GM15510 (cell line): Measurements from ENCODE around the gene TPO.

Experiments
- POLR2A ChIP-seq: IDR thresholded peaks from 3 replicates; pipeline ENCODE4 v1.6.1; 2011; ENCODE audit warnings: borderline replicate concordance; ENCODE audit not compliant: insufficient read length; ENCODE audit errors: extremely low read depth

Gene TPO

DNA sequence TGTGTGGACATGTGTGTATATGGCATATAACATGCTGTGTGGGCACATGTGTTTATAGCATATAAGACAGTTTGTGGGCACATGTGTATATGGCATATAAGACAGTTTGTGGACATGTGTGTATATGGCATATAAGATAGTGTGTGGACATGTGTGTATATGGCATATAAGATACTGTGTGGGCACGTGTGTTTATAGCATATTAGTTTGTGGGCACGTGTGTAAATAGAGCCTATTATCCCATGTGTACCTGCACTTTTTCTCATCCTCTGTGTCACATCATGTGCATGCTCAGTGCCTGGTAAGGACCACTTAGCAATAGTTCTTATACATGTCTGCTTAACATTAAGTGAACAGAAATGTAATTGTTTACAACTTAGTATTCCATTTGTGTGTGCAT is 45.2 kb downstream of the TPO start:
- TF ChIP-seq POLR2A: no peak

DNA sequence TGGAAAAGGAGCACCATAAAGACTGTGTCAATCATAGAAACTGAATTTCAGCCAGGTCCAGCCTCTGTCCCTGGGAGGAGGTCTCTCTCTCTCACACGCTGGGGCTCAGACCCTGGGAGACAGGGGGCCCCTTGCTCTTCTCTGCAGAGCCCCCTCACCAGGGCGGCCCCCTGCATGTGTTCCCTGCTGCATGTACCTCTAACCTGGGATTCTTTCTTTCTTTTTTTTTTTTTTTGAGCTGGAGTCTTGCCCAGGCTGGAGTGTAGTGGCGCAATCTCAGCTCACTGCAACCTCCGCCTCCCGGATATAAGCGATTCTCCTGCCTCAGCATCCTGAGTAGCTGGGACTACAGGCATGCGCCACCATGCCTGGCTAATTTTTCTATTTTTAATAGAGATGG is 46.5 kb downstream of the TPO start:
- TF ChIP-seq POLR2A: no peak

DNA sequence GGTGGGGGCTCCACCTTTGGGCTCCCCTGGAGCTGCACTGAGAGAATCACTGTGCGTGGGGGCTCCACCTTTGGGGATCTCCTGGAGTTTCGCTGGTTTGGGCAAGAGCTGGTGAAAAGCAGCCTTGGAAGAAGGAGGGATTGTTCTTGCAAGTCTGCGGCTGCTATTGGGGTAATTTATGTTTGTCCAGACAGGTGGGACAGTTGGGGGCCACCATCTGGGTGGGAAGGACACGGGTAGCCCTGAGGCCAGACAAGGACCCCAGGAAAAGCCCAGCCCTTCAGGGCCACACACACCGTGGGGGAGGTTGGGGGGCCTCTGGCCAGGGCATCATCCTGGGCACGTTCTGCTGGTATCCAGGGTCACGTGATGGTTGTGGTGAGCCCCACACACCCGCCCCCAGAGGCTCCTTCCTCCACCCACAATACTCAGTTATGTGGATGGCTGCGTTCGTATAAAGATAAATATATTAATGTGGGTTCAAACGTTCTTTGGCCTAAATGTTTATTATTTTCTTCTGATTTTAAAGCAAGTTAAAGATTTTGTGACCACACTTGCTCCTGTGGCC is 47.7 kb downstream of the TPO start:
- TF ChIP-seq POLR2A: no peak

DNA sequence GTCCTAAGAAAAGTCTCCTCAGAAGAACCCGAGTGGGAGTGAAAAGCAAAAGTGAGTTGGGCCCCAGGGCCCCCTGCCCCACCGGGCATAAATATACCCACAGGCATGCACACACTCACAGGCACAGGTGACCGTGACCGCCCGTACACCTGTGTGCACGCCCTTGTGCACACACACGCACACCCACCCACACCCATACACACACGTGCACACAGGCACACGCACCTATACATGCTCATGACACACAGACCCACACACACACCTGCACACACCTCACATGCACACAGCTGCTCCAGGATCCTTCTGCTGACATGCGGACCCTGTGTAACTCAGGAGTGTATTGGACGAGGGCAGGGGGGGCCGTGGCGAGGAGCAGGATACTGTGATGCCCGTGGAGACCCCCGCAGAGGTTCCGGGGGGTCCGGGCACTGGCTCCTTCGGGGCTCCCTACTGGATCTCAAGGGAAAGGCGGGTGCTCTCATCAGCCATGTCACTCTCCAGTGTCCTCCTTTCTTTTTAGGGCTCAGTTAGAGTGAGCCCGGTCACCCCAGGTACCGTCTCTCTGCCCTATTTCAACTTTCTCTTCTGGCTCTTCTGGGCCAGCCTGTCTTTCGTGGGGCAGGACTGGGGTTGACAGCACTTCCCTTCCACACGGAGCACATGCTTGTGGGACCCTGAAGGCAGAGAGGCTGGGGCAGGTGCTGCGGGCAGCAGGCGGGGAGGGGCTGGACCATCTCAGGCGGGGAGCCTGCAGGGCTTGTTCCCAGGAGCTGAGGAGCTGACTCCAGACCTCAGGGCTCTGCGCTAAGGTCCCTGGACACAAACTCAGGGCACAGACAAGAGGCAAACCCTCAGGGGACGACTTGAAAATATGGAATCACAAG is 48.5 kb downstream of the TPO start:
- TF ChIP-seq POLR2A: no peak

DNA sequence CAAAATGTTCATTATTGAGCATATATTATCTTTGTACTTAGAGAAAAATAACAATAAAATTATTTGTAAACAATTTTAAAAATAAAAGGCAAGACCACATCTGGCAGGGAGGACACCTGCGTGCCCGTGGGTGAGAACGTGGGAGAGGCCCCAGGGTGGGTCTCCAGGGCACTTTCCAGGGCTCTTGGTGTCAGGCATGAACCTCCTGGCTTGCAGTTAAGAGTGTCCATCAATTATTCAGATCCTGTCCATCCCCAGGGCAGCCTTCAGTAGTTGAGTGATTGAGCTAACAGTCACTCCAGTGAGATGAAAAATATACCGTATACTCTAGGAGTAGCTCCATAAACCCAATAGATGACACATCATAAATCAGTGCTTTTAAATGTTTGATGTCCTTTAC is 49.7 kb downstream of the TPO start:
- TF ChIP-seq POLR2A: no peak

DNA sequence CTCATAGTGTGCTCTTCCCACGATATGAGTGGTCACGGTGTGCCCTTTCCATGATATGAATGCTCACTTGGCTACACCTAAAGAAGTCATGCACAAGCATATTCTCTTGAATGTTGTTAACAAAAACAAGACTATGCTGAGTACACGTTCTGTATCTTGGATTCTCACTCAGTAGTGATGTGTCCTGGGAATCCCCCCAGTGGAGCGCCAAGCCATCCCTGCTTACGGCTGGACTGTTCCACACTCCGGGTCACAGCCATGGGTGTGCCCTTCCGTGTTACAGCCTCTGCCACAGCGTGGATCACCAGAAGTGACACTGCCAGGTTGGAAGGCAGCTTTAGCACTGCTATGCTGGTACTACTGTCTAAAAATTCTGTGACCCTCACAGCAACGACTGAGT is 59.1 kb downstream of the TPO start:
- TF ChIP-seq POLR2A: no peak

DNA sequence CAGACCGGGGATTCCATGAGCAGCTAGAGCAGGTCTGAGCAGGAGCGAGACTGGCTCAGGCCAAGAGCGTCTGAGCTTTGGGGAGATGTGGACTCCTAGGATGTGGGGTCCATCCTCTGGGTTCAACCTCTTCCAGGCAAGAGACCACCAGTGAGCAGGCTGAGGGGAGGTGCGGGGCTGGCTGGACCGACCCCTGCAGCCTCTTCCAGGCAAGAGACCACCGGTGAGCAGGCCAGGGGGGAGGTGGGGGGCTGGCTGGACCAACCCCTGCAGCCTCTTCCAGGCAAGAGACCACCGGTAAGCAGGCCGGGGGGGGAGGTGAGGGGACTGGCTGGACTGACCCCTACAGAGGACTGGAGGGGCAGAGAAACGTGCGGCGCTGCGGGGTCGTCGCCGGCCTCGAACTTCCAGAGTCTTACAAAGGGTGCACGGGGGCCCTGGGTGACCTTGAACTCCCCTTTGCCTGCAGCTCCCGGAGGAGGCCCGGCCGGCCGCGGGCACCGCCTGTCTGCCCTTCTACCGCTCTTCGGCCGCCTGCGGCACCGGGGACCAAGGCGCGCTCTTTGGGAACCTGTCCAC is 63.4 kb downstream of the TPO start:
- TF ChIP-seq POLR2A: no peak

DNA sequence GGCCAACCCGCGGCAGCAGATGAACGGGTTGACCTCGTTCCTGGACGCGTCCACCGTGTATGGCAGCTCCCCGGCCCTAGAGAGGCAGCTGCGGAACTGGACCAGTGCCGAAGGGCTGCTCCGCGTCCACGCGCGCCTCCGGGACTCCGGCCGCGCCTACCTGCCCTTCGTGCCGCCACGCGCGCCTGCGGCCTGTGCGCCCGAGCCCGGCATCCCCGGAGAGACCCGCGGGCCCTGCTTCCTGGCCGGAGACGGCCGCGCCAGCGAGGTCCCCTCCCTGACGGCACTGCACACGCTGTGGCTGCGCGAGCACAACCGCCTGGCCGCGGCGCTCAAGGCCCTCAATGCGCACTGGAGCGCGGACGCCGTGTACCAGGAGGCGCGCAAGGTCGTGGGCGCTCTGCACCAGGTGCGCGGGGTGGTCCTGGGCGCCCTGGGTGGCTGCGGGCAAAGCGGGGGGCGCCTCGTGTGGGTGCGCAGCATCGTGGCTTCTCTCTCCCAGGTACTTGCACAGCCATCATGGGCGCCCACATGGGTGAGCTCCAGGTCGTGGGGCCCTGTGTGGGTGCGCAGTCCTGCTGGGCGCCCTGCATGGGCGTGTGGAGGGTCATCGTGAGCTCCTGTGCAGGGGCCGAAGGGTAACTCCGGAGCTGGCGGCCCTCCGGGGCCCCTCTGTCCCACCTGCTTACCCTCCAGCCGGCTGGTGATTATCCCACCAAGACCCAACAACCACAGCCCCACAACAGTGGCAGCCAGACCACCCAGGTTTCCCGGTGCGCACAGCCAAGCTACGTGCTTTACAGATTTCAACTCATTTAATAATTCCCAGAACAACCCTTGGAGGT is 64.2 kb downstream of the TPO start:
- TF ChIP-seq POLR2A: no peak

DNA sequence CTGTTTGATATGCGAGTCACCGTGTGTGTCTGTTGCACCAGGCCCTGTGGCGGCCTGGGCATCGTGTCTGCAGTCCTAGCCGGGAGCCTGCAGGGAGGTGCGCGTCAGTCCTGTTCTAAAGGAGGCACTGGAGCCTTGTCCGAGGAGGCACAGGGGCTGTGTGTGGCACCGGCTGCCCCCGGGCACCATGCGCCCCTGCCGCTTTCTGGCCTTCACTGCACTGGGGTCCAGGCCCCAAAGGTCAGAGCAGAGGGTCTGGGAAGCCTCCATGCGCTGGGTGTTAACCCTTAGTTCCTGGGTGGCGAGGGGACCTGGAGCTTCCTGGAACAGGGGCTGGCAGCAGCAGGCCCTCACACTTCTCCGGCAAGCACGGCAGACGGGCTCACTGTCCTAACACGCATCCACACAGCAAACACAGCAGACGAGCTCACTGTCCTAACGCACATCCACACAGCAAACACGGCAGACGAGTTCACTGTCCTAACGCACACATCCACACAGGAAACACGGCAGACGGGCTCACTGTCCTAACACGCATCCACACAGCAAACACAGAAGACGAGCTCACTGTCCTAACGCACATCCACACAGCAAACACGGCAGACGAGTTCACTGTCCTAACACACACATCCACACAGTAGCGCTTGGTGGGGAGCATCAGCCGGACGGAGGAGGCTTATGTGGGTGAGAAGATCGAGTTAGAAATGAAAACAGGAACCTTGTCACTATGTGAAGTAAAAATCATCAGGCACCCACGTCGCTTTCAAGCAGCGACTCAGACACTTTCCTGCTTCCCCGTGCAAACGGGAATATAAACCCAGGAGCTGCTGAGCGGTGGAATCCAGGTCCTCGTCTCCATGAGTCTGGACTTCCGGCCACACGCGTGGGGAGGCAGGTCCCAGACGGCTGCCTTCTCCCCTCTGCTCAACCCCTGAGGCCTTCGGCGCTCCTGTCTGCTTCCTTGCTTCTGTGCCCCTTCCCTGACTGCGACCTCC is 65.3 kb downstream of the TPO start:
- TF ChIP-seq POLR2A: no peak

DNA sequence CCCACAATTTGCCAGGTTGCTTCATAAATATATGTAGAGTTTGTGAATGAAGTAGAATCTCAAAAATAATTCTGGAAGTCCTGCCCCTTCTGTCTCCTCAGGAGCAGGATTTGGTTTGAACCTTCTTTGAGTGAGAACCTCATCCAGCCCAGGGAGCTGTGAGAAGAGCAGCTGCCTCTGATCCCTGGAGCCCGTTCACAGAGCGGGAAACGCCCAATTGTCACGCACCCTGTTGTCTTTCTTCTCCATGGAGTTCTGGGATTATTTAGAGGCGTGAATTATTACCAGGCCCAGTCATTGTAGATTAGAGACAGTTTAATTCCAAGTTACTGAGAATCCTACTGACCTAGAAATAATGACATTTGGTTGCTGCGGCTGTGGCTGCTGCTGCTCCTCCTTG is 66.1 kb downstream of the TPO start:
- TF ChIP-seq POLR2A: no peak

DNA sequence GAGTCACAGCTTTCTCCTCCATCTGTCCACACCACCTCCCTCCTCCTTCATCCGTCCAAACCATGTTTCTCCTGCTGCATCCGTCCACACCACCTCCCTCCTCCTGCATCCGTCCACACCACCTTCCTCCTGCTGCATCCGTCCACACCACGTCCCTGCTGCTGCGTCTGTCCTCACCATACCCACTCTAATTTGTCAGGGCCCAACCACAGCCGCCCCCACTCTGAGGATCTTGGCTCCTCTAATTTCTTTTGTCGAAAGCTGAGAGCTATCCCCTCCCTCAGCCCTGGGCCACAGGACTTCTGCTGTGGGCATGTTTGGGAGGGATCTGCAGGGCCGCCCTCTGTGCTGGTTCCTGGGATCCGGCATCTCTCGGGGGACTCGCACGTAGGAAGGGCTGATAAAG is 67.4 kb downstream of the TPO start:
- TF ChIP-seq POLR2A: no peak

DNA sequence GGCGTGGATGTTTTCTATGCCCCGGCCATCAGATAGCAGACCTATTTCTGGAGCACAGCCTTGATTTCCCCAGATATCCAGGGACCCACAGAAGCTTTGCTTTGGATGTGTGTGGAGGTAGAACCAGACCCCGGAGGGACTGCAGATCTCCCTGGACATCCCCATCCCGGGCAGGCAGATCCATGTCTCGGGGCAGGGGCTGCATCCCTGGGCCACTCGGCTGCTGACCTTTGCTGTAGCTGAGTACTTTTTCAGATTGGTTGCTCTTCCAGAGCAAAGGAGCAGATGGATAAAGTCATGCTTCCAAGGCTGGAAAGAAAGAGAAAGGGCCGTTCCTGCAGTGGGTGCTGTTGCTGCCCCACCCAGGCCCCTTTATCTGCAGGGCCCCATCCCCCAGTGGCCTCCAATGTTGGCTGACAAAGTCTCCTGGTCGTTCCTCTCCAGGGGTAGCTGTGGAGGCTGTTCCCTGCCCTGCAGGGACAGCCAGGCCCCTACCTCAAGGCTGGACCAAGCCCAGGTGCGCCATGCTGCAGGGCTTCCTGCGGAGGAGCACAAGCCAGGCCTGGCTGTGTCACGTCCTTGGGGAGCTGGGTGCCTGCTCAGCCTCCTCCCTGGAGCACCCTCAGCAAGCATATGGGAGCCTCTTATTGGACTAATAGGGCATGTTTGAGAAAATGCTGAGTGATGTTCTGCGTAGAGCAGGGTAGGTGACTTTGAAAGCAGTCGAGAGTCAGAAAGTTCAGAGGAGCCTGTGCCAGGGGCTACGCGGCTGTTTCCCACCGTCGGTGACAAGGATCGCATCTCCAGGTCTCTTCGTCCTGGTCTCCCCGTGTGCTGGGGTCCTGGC is 68.4 kb downstream of the TPO start:
- no peak for TF ChIP-seq POLR2A

DNA sequence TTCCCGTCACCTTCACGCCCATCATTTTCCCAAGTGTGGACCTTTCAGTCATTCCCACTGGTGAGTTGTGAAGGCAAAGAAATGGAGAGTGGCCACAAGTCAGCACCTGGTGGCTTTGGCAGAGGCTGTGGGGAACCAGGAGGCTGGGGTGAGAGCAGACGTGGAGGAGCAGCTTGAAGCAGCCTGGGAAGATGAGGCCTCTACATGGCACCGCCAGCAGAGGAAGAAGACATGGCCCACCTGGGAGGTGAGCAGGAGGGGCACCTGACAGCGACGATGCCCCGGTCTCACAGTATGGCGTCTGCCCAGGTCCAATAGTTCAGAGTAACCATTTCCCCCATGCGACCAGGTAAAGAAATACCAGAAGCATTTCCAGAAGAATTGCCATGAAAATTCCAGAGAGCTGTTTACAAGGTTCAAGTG is 69.0 kb downstream of the TPO start:
- TF ChIP-seq POLR2A: no peak
